HL-60 (cell line): ENCODE results near the gene C11orf71.

Experiments used
- REST ChIP-seq: IDR thresholded peaks from 2 replicates; pipeline ENCODE4 v1.6.1; 2012; ENCODE audit warnings: low read depth; ENCODE audit not compliant: insufficient replicate concordance
- TF ChIP-seq, protein P1 (sequence below): IDR thresholded peaks from one replicate; pipeline ENCODE4 v1.5.1; 2011; ENCODE audit warnings: low read length, control low read depth, inconsistent platforms; ENCODE audit not compliant: insufficient read depth

DNA sequence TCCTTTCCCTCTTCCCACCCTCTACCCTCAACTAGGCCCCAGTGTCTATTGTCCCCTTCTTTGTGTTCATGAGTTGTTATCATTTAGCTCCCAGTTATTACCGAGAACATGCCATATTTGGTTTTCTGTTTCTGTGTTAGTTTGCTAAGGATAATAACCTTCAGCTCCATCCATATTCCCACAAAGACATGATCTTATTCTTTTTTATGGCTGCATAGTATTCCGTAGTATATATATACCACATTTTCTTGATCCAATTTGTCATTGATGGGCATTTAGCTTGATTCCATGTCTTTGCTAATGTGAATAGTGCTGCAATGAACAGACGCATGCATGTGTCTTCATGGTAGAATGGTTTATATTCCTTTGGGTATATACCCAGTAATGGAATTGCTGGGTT lies 17.8 kb downstream of the C11orf71 start:
- TF ChIP-seq, protein P1, sequence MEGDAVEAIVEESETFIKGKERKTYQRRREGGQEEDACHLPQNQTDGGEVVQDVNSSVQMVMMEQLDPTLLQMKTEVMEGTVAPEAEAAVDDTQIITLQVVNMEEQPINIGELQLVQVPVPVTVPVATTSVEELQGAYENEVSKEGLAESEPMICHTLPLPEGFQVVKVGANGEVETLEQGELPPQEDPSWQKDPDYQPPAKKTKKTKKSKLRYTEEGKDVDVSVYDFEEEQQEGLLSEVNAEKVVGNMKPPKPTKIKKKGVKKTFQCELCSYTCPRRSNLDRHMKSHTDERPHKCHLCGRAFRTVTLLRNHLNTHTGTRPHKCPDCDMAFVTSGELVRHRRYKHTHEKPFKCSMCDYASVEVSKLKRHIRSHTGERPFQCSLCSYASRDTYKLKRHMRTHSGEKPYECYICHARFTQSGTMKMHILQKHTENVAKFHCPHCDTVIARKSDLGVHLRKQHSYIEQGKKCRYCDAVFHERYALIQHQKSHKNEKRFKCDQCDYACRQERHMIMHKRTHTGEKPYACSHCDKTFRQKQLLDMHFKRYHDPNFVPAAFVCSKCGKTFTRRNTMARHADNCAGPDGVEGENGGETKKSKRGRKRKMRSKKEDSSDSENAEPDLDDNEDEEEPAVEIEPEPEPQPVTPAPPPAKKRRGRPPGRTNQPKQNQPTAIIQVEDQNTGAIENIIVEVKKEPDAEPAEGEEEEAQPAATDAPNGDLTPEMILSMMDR: no peak
- no peak for TF ChIP-seq REST
